Stomach (tissue), 4 donors: ENCODE results near the gene NEBL.

Experiments used
- EP300 ChIP-seq: sonication (generic); formaldehyde crosslinking; IDR thresholded peaks from one replicate; pipeline ENCODE4 v1.6.1; 2017; ENCODE audit warnings: antibody characterized with exemption
- POLR2A ChIP-seq, 4 donors: fragments of 450-650 bp; IDR thresholded peaks; one replicate each; pipeline ENCODE4 v1.6.1; 2016; ENCODE audit warnings: antibody characterized with exemption in 4 of 4, control low read depth in 2 of 4, mild to moderate bottlenecking in 1 of 4, moderate library complexity in 1 of 4
- TF ChIP-seq, protein P1 (sequence below), 7 experiments: fragments of 450-650 bp in 4 of 7; fragments of 200-600 bp in 3 of 7; sonication (generic) in 3 of 7; IDR thresholded peaks; one replicate each; pipeline ENCODE4 v1.5.1; 2016 to 2019; ENCODE audit warnings: antibody characterized with exemption in 7 of 7, control low read depth in 2 of 7, mild to moderate bottlenecking in 1 of 7

DNA sequence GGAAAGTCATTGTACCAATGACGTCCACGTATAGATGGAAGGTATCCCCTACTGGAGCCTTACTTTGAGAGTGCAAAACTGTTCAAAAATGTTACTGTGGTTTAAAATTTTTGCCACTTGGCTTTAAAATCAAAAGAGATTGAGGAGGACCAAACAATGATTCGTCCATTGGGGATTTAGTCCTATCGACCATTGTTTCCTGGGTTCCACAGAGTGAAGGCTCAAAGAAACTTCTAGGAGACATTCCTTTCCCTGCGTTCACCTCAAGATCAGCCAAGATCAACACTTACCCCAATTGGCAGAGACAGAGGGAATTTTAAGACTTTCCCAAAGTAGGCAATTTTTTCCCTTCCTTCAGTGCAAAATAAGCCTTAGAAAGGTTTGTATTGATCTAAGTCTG is 152.3 kb downstream of the NEBL start:
- TF ChIP-seq, protein P1, sequence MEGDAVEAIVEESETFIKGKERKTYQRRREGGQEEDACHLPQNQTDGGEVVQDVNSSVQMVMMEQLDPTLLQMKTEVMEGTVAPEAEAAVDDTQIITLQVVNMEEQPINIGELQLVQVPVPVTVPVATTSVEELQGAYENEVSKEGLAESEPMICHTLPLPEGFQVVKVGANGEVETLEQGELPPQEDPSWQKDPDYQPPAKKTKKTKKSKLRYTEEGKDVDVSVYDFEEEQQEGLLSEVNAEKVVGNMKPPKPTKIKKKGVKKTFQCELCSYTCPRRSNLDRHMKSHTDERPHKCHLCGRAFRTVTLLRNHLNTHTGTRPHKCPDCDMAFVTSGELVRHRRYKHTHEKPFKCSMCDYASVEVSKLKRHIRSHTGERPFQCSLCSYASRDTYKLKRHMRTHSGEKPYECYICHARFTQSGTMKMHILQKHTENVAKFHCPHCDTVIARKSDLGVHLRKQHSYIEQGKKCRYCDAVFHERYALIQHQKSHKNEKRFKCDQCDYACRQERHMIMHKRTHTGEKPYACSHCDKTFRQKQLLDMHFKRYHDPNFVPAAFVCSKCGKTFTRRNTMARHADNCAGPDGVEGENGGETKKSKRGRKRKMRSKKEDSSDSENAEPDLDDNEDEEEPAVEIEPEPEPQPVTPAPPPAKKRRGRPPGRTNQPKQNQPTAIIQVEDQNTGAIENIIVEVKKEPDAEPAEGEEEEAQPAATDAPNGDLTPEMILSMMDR (IDR thresholded peaks at IDR 0.05) = no peak
- TF ChIP-seq POLR2A (IDR thresholded peaks at IDR 0.05) = no peak
- no peak for TF ChIP-seq EP300
